IMR-90 (cell line): ENCODE data around the gene FTO. TPM values are rescaled to one million over a fixed set of nuclear protein-coding genes. Genes with fewer than 3 reads are reported as not detected.

Source experiments
- ATAC-seq: fragments of 200-7000 bp; cut with Tn5 transposase; 2 replicates; pipeline ENCODE4 v1.9.1; 2020; ENCODE audit warnings: low read depth, mild to moderate bottlenecking, moderate library complexity
- BruUV-seq: library from RNA; stranded (reverse); fragments of 400-500 nt; replicated peaks from 2 replicates; lab custom pipeline; 2021; lab: Mats Ljungman, UMichigan
- CTCF ChIA-PET: fragments of 300-600 bp; formaldehyde crosslinking; extraction: SDS; loops from one replicate; lab custom pipeline; 2021; ENCODE audit warnings: antibody characterized with exemption; lab: Yijun Ruan, JAX
- POLR2A ChIA-PET: fragments of 300-600 bp; sonication (Branson Sonifier 250); formaldehyde crosslinking; loops from one replicate; lab custom pipeline; 2022; ENCODE audit warnings: antibody characterized with exemption; ENCODE audit not compliant: unreplicated experiment; lab: Charles Lee
- DNase-seq: peaks from one replicate; pipeline ENCODE4 v3.0.0; 2013
- H2AFZ ChIP-seq: replicated peaks from 2 replicates; pipeline ENCODE3; 2013; ENCODE audit warnings: low read length, mild to moderate bottlenecking; ENCODE audit not compliant: poor library complexity
- H2AK5ac ChIP-seq: 2 replicates; pipeline ENCODE4 v1.6.1; 2013; ENCODE audit warnings: low read depth, low read length, inconsistent platforms
- H2AK9ac ChIP-seq: replicated peaks from 2 replicates; pipeline ENCODE3; 2013; ENCODE audit warnings: mild to moderate bottlenecking, low read depth, low read length, moderate library complexity; ENCODE audit not compliant: poor library complexity
- H2BK120ac ChIP-seq: 2 replicates; pipeline ENCODE4 v1.6.1; 2013; ENCODE audit warnings: low read depth, low read length, inconsistent platforms
- H2BK15ac ChIP-seq: 3 replicates; pipeline ENCODE4 v1.6.1; 2013; ENCODE audit warnings: low read depth, low read length, inconsistent platforms
- H2BK20ac ChIP-seq: 2 replicates; pipeline ENCODE4 v1.6.1; 2013; ENCODE audit warnings: low read depth, mild to moderate bottlenecking, inconsistent platforms, low read length, moderate library complexity
- H2BK5ac ChIP-seq: 2 replicates; pipeline ENCODE4 v1.6.1; 2013; ENCODE audit warnings: mild to moderate bottlenecking, low read depth, low read length, inconsistent platforms; ENCODE audit not compliant: poor library complexity, severe bottlenecking
- H3K14ac ChIP-seq: replicated peaks from 2 replicates; pipeline ENCODE4 v1.6.1; 2013; ENCODE audit warnings: low read depth, low read length, inconsistent platforms
- H3K18ac ChIP-seq: 2 replicates; pipeline ENCODE4 v1.6.1; 2013; ENCODE audit warnings: low read depth, low read length, control low read depth
- H3K23ac ChIP-seq: 2 replicates; pipeline ENCODE4 v1.6.1; 2013; ENCODE audit warnings: low read depth, low read length, inconsistent platforms
- H3K27ac ChIP-seq: 2 replicates; pipeline ENCODE4 v1.5.1; 2013; ENCODE audit warnings: mild to moderate bottlenecking, control low read depth, low read length; ENCODE audit not compliant: insufficient read depth
- H3K27me3 ChIP-seq: 2 replicates; pipeline ENCODE4 v1.6.1; 2013; ENCODE audit warnings: low read length; ENCODE audit not compliant: control insufficient read depth, insufficient read depth
- H3K36me3 ChIP-seq: 2 replicates; pipeline ENCODE4 v1.6.1; 2013; ENCODE audit warnings: low read length, mixed read lengths; ENCODE audit not compliant: control insufficient read depth, insufficient read depth
- H3K4ac ChIP-seq: 2 replicates; pipeline ENCODE4 v1.6.1; 2013; ENCODE audit warnings: low read depth, low read length, inconsistent platforms
- H3K4me1 ChIP-seq: 2 replicates; pipeline ENCODE4 v1.6.1; 2013; ENCODE audit warnings: low read length, mixed read lengths; ENCODE audit not compliant: control insufficient read depth, insufficient read depth
- H3K4me2 ChIP-seq: 2 replicates; pipeline ENCODE4 v1.6.1; 2013; ENCODE audit warnings: low read depth, mild to moderate bottlenecking, control low read depth, low read length, moderate library complexity
- H3K4me3 ChIP-seq: 2 replicates; pipeline ENCODE4 v1.5.1; 2013; ENCODE audit warnings: low read depth, mild to moderate bottlenecking, control low read depth, low read length, moderate library complexity; ENCODE audit not compliant: insufficient read depth
- H3K56ac ChIP-seq: 2 replicates; pipeline ENCODE4 v1.6.1; 2013; ENCODE audit warnings: low read length, inconsistent platforms; ENCODE audit not compliant: insufficient read depth; ENCODE audit errors: extremely low read depth
- H3K79me1 ChIP-seq, 2 experiments: 2 replicates each; pipeline ENCODE4 v1.6.1; 2013; ENCODE audit warnings: low read length in 2 of 2, inconsistent platforms in 1 of 2, low read depth in 1 of 2
- H3K9ac ChIP-seq: 2 replicates; pipeline ENCODE4 v1.6.1; 2013; ENCODE audit warnings: low read depth, low read length, control low read depth
- H3K9me1 ChIP-seq: 2 replicates; pipeline ENCODE4 v1.6.1; 2013; ENCODE audit warnings: low read length, inconsistent platforms; ENCODE audit not compliant: insufficient read depth
- H3K9me3 ChIP-seq: 2 replicates; pipeline ENCODE4 v1.6.1; 2013; ENCODE audit warnings: low read length; ENCODE audit not compliant: control insufficient read depth, insufficient read depth
- H4K20me1 ChIP-seq: 2 replicates; pipeline ENCODE4 v1.6.1; 2013; ENCODE audit warnings: low read length, inconsistent platforms; ENCODE audit not compliant: insufficient read depth
- H4K5ac ChIP-seq: 2 replicates; pipeline ENCODE4 v1.6.1; 2013; ENCODE audit warnings: mild to moderate bottlenecking, low read depth, low read length, control low read depth
- H4K8ac ChIP-seq, 2 experiments: 2 replicates each; pipeline ENCODE4 v1.6.1; 2013; ENCODE audit warnings: low read depth in 2 of 2, low read length in 2 of 2, control low read depth in 1 of 2, inconsistent platforms in 1 of 2
- H4K91ac ChIP-seq: 2 replicates; pipeline ENCODE4 v1.6.1; 2013; ENCODE audit warnings: low read depth, low read length, inconsistent platforms; ENCODE audit not compliant: insufficient read depth
- CEBPB ChIP-seq: IDR thresholded peaks from 2 replicates; pipeline ENCODE4 v1.6.1; 2012; ENCODE audit warnings: low read depth, low read length, improper control_type of control experiment
- FOS ChIP-seq: fragments of 150-350 bp; IDR thresholded peaks from 2 replicates; pipeline ENCODE4 v1.6.1; 2016; ENCODE audit warnings: low read depth, low read length
- MAFK ChIP-seq: IDR thresholded peaks from 2 replicates; pipeline ENCODE4 v1.6.1; 2012; ENCODE audit warnings: low read depth, low read length, improper control_type of control experiment
- MAZ ChIP-seq: IDR thresholded peaks from 2 replicates; pipeline ENCODE4 v1.6.1; 2012; ENCODE audit warnings: low read depth, mild to moderate bottlenecking, low read length, improper control_type of control experiment, moderate library complexity, borderline replicate concordance
- NFE2L2 ChIP-seq: fragments of 150-350 bp; IDR thresholded peaks from 2 replicates; pipeline ENCODE4 v1.6.1; 2016; ENCODE audit warnings: low read depth, mild to moderate bottlenecking, low read length
- RAD21 ChIP-seq: IDR thresholded peaks from 2 replicates; pipeline ENCODE4 v1.6.1; 2012; ENCODE audit warnings: low read length, improper control_type of control experiment
- WGBS, 2 experiments: methylation state at CpG; one replicate each; pipeline versions ENCODE4 v1.1.5 to v1.1.7; 2013; ENCODE audit warnings: missing lambda C conversion rate in 2 of 2; ENCODE audit not compliant: insufficient read length in 1 of 2; ENCODE audit errors: extremely low coverage in 2 of 2; 5-methylcytosine and 5-hydroxymethylcytosine counted together
- dilution Hi-C: fragments of 300-500 bp; cut with HindIII; formaldehyde crosslinking; loops from one replicate; pipeline ENCODE4 v1.14.3; 2018; ENCODE audit warnings: low sequenced_read_pairs; ENCODE audit not compliant: unreplicated experiment
- in situ Hi-C: fragments of 300-500 bp; cut with MboI; formaldehyde crosslinking; loops from 3 replicates; pipeline ENCODE4 v1.14.3; 2019; ENCODE audit warnings: low sequenced_read_pairs, inconsistent platforms, mixed read lengths
- intact Hi-C: fragments of 100-400 bp; cut with micrococcal nuclease; formaldehyde crosslinking; loops from 2 replicates; pipeline ENCODE4 v1.10.0; 2022
- polyA plus RNA-seq, 3 experiments: library from polyadenylated mRNA; depleted of rRNA; stranded (reverse); fragments of >200 nt; gene quantifications; 2 replicates each; pipeline ENCODE4 v1.2.3, GENCODE V29; 2012; ENCODE audit warnings: low replicate concordance in 1 of 3
- total RNA-seq: library from RNA; depleted of rRNA; stranded (reverse); fragments of >200 nt; gene quantifications from 2 replicates; pipeline ENCODE4 v1.2.3, GENCODE V29; 2012
- TF ChIP-seq, protein P1 (sequence below): conservative IDR thresholded peaks from 2 replicates; pipeline ENCODE4 v1.5.1; 2012; ENCODE audit warnings: mild to moderate bottlenecking, low read depth, low read length, improper control_type of control experiment

FTO gene
- total and polyA plus RNA-seq, 2 of the 4 experiments (the other 2 are of a cell fraction), result 70.3 to 132 TPM

DNA sequence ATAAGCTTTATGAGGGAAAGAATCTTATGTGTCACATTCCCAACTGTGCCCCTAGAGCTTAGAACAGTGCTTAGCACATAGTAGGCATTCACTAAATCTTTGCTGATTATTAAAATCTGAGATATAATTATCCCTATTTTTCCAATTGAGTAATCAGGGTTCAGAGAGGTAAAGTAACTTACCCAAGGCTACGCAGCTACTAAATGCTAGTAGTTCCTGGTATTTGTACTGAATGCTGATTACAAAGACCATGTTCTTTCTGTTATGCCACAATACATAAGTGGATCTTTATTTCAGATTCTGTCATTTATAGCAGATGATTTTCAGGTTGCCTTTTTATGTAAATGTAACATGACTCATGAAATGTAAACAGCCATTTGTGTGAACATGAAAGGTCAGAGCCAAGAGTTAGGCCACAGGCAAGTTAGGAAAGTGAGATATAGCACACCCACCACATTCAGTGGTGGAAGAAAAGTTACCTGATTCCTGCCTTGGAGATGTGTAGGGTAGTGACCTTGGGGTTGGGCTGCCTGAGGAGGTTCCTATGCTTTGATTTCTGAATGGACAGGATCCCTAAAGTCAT is 77.2 kb downstream of the FTO start:
- POLR2A ChIA-PET, result no interaction called here
- no peak overlapping the region for H2AK5ac ChIP-seq
- H3K27me3 ChIP-seq, result no peaks in the 10 kb centered on the region
- DNase-seq (peak; percentile 67), ATAC-seq (peak; percentile 42; the same call in 1 of the 2 replicates)
- H3K9me1 ChIP-seq, result peaks cover 6% of the 10 kb centered on the region; the same call in 1 of the 2 replicates
- no peak overlapping the region for H4K8ac ChIP-seq
- H3K27ac ChIP-seq, result no peak overlapping the region
- no peak overlapping the region for H3K56ac ChIP-seq
- H3K9ac ChIP-seq, result no peak overlapping the region
- peak overlapping the region; percentile 3 for H2BK5ac ChIP-seq
- no peak overlapping the region for H3K4ac ChIP-seq
- no peak overlapping the region for H2BK20ac ChIP-seq
- no peak overlapping the region for H2AFZ ChIP-seq
- no peak overlapping the region for H3K4me3 ChIP-seq
- WGBS, 2 experiments, result no CpG with 5 or more reads among the region's 1 CpG
- dilution Hi-C loops, result no loop called here
- no peak overlapping the region for H3K18ac ChIP-seq
- H3K36me3 ChIP-seq, result no peaks in the 10 kb centered on the region
- intact Hi-C loops, result no loop called here
- H4K91ac ChIP-seq, result no peak overlapping the region; the same call in 1 of the 2 replicates
- CTCF ChIA-PET, result no interaction called here
- peaks cover 35 to 51% of the 10 kb centered on the region in 2 experiments for H3K79me1 ChIP-seq
- no TSS peak for BruUV-seq
- H2BK15ac ChIP-seq, result 0 out of 3 replicates have a peak overlapping the region, but pooled peaks have one; percentile 2
- no peak overlapping the region for H3K23ac ChIP-seq
- TF ChIP-seq MAFK (no peak), RAD21 (no peak), NFE2L2 (0 out of 2 replicates have a peak, but pooled peaks have one; percentile 1), FOS (0 out of 2 replicates have a peak, but pooled peaks have one; percentile 49), MAZ (no peak), CEBPB (peak; percentile 4; the same call in 1 of the 2 replicates)
- TF ChIP-seq, protein P1, sequence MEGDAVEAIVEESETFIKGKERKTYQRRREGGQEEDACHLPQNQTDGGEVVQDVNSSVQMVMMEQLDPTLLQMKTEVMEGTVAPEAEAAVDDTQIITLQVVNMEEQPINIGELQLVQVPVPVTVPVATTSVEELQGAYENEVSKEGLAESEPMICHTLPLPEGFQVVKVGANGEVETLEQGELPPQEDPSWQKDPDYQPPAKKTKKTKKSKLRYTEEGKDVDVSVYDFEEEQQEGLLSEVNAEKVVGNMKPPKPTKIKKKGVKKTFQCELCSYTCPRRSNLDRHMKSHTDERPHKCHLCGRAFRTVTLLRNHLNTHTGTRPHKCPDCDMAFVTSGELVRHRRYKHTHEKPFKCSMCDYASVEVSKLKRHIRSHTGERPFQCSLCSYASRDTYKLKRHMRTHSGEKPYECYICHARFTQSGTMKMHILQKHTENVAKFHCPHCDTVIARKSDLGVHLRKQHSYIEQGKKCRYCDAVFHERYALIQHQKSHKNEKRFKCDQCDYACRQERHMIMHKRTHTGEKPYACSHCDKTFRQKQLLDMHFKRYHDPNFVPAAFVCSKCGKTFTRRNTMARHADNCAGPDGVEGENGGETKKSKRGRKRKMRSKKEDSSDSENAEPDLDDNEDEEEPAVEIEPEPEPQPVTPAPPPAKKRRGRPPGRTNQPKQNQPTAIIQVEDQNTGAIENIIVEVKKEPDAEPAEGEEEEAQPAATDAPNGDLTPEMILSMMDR, result no peak
- peak overlapping the region; percentile 69 for H3K4me2 ChIP-seq
- no peaks in the 10 kb centered on the region for H3K9me3 ChIP-seq
- H4K20me1 ChIP-seq, result peaks cover 13% of the 10 kb centered on the region; the same call in 1 of the 2 replicates
- in situ Hi-C loops, result no loop called here
- no peak overlapping the region for H2AK9ac ChIP-seq
- H2BK120ac ChIP-seq, result no peak overlapping the region
- peaks cover 6% of the 10 kb centered on the region for H3K4me1 ChIP-seq
- H3K14ac ChIP-seq, result no peak overlapping the region
- no peak overlapping the region for H4K5ac ChIP-seq
